ENCODE data around the gene RAP2B. TPM values are rescaled to one million over a fixed set of nuclear protein-coding genes. Genes with fewer than 3 reads are reported as not detected.

The RAP2B gene
- total RNA-seq, 2 donors from 2014 or later, result 12.9 to 18.1 TPM

GRCh38 chr3:153160451-153161137 is 1.4 kb upstream of the RAP2B start:
- H3K9me3 ChIP-seq, result no peaks in the 10 kb centered on the region
- H3K27ac ChIP-seq, result peak overlapping the region; percentile 90 to 96
- no peak for TF ChIP-seq CTCF (IDR thresholded peaks at IDR 0.05)
- peak; percentile 57 for DNase-seq (ENCODE audit: low spot score)
- no peaks in the 10 kb centered on the region for H3K27me3 ChIP-seq (replicated peaks; ENCODE audit: insufficient read depth)
- peaks cover 14 to 23% of the 10 kb centered on the region in 2 donors for H3K4me1 ChIP-seq (ENCODE audit: control insufficient read depth in 1 of 2, low read depth in 2 of 2)
- peak; percentile 9 for ATAC-seq (ENCODE audit: insufficient number of reproducible peaks, low FRiP score, low read depth)
- H3K36me3 ChIP-seq, result no peaks in the 10 kb centered on the region
- H3K4me3 ChIP-seq, result peak overlapping the region; percentile 85

GRCh38 chr3:153161138-153161713 is 800 bp upstream of the RAP2B start:
- TF ChIP-seq CTCF (IDR thresholded peaks at IDR 0.05), result no peak
- Histone ChIP-seq H3K36me3 (no peaks in the 10 kb centered on the region), H3K4me1 (ENCODE audit: control insufficient read depth in 1 of 2, low read depth in 2 of 2) (peaks cover 20 to 29% of the 10 kb centered on the region in 2 donors), H3K9me3 (no peaks in the 10 kb centered on the region), H3K4me3 (peak overlapping the region; percentile 85), H3K27me3 (replicated peaks; ENCODE audit: insufficient read depth) (no peaks in the 10 kb centered on the region), H3K27ac (peak overlapping the region; percentile 90 to 96)
- peak; percentile 95 for ATAC-seq (ENCODE audit: insufficient number of reproducible peaks, low FRiP score, low read depth)
- DNase-seq (ENCODE audit: low spot score), result peak; percentile 91

- ATAC-seq (ENCODE audit: insufficient number of reproducible peaks, low FRiP score, low read depth) (no peak), DNase-seq (ENCODE audit: low spot score) (no peak)
- Histone ChIP-seq H3K36me3 (no peaks in the 10 kb centered on the region), H3K27me3 (replicated peaks; ENCODE audit: insufficient read depth) (no peaks in the 10 kb centered on the region), H3K4me3 (peak overlapping the region; percentile 85), H3K27ac (peak overlapping the region; percentile 91 to 96), H3K9me3 (no peaks in the 10 kb centered on the region), H3K4me1 (ENCODE audit: control insufficient read depth in 1 of 2, low read depth in 2 of 2) (peaks cover 28 to 41% of the 10 kb centered on the region in 2 donors)
- TF ChIP-seq CTCF (IDR thresholded peaks at IDR 0.05), result no peak
Measured at GRCh38 chr3:153162513-153163392, 727 bp downstream of the RAP2B start.

- peak overlapping the region; percentile 85 for H3K4me3 ChIP-seq
- no peaks in the 10 kb centered on the region for H3K27me3 ChIP-seq (replicated peaks; ENCODE audit: insufficient read depth)
- DNase-seq (ENCODE audit: low spot score) (no peak), ATAC-seq (ENCODE audit: insufficient number of reproducible peaks, low FRiP score, low read depth) (no peak)
- peaks cover 33 to 41% of the 10 kb centered on the region in 2 donors for H3K4me1 ChIP-seq (ENCODE audit: control insufficient read depth in 1 of 2, low read depth in 2 of 2)
- no peaks in the 10 kb centered on the region for H3K36me3 ChIP-seq
- no peak for TF ChIP-seq CTCF (IDR thresholded peaks at IDR 0.05)
- H3K9me3 ChIP-seq, result no peaks in the 10 kb centered on the region
- H3K27ac ChIP-seq, result peak overlapping the region; percentile 91 to 96
Measured at GRCh38 chr3:153163393-153163724, 1.3 kb downstream of the RAP2B start.

Data from thoracic aorta (tissue), 2 donors.